ENCODE data around the gene OSBPL2.

GRCh38 chr20:62309198-62309944, 71.0 kb downstream of the OSBPL2 start:
- TF ChIP-seq EZH2phosphoT487 (IDR thresholded peaks at IDR 0.05; ENCODE audit: insufficient read depth, low read depth) (no peak), EZH2 (IDR thresholded peaks at IDR 0.05; ENCODE audit: insufficient read depth, poor library complexity, severe bottlenecking) (no peak)
